ENCODE results near the gene SERPINA10.
"Not testable (repeated sequence)": the region's sequence is repeated elsewhere in the genome, so short reads cannot be mapped to it uniquely, and the experiment has no call there.

SERPINA10 gene

GRCh38 chr14:94278731-94279130 is 14.3 kb downstream of the SERPINA10 start:
- no peak overlapping the region for H3K4me3 ChIP-seq (ENCODE audit: low read depth, low read length)
- peak; percentile 21 for DNase-seq (ENCODE audit: low read depth, low spot score)
- no peak for TF ChIP-seq CTCF (IDR thresholded peaks at IDR 0.05; ENCODE audit: insufficient read depth, low read length, missing control alignments)
- POLR2A ChIA-PET = no interaction called here
- CTCF ChIA-PET = no interaction called here

GRCh38 chr14:94276898-94277561 is 16.0 kb downstream of the SERPINA10 start:
- POLR2A ChIA-PET; DNase-seq (ENCODE audit: low read depth, low spot score); H3K4me3 ChIP-seq (ENCODE audit: low read depth, low read length); CTCF ChIA-PET: not testable (repeated sequence)

GRCh38 chr14:94269156-94269555 is 23.9 kb downstream of the SERPINA10 start:
- ChIA-PET CTCF (interaction anchor here (0.6 kb wide), 1 partner anchor 153 kb away, joined by 3 read pairs; no protein-coding TSS in a partner anchor), POLR2A (interaction anchor here (0.7 kb wide), 1 partner anchor 17 kb away, joined by 4 read pairs; no protein-coding TSS in a partner anchor)
- DNase-seq (ENCODE audit: low read depth, low spot score) = no peak
- no peak for TF ChIP-seq CTCF (IDR thresholded peaks at IDR 0.05; ENCODE audit: insufficient read depth, low read length, missing control alignments)
- H3K4me3 ChIP-seq (ENCODE audit: low read depth, low read length) = no peak overlapping the region

GRCh38 chr14:94268582-94268981 is 24.5 kb downstream of the SERPINA10 start:
- DNase-seq (ENCODE audit: low read depth, low spot score); POLR2A ChIA-PET; CTCF ChIA-PET; H3K4me3 ChIP-seq (ENCODE audit: low read depth, low read length): not testable (repeated sequence)

GRCh38 chr14:94267352-94267751 is 25.7 kb downstream of the SERPINA10 start:
- H3K4me3 ChIP-seq (ENCODE audit: low read depth, low read length) = no peak overlapping the region
- DNase-seq (ENCODE audit: low read depth, low spot score) = no peak
- TF ChIP-seq CTCF (IDR thresholded peaks at IDR 0.05; ENCODE audit: insufficient read depth, low read length, missing control alignments) = no peak
- ChIA-PET POLR2A (no interaction called here), CTCF (no interaction called here)

GRCh38 chr14:94264195-94264594 is 28.9 kb downstream of the SERPINA10 start:
- H3K4me3 ChIP-seq (ENCODE audit: low read depth, low read length); POLR2A ChIA-PET; CTCF ChIA-PET; DNase-seq (ENCODE audit: low read depth, low spot score): not testable (repeated sequence)

- no peak for TF ChIP-seq CTCF (IDR thresholded peaks at IDR 0.05; ENCODE audit: insufficient read depth, low read length, missing control alignments)
- CTCF ChIA-PET = no interaction called here
- no peak for DNase-seq (ENCODE audit: low read depth, low spot score)
- no peak overlapping the region for H3K4me3 ChIP-seq (ENCODE audit: low read depth, low read length)
- POLR2A ChIA-PET = no interaction called here
Measured at GRCh38 chr14:94244182-94244581, 48.9 kb downstream of the SERPINA10 start.

GRCh38 chr14:94239406-94239805 is 53.7 kb downstream of the SERPINA10 start:
- CTCF ChIA-PET = no interaction called here
- no peak for DNase-seq (ENCODE audit: low read depth, low spot score)
- TF ChIP-seq CTCF (IDR thresholded peaks at IDR 0.05; ENCODE audit: insufficient read depth, low read length, missing control alignments) = no peak
- POLR2A ChIA-PET = no interaction called here
- H3K4me3 ChIP-seq (ENCODE audit: low read depth, low read length) = no peak overlapping the region
